HEK293 (cell line): ENCODE measurements around the gene NFATC3.

Experiments
- CTCF ChIA-PET: fragments of 350-600 bp; formaldehyde crosslinking; extraction: SDS; loops from one replicate; lab custom pipeline; 2021; ENCODE audit warnings: antibody characterized with exemption; lab: Yijun Ruan, JAX
- POLR2A ChIA-PET: fragments of 300-600 bp; formaldehyde crosslinking; extraction: SDS; loops from one replicate; lab custom pipeline; 2020; ENCODE audit warnings: antibody characterized with exemption, inconsistent platforms; lab: Yijun Ruan, JAX
- H3K27ac ChIP-seq: fragments of 200-500 bp; sonication (Bioruptor generic); 2 replicates; pipeline ENCODE4 v1.5.1; 2014; ENCODE audit warnings: low read depth, low read length, control low read depth, inconsistent platforms; ENCODE audit errors: extremely low read depth
- H3K36me3 ChIP-seq, 2 experiments: fragments of 200-500 bp in 1 of 2; sonication (Bioruptor generic) in 1 of 2; 1 replicate in 1 of 2; 2 replicates in 1 of 2; pipeline ENCODE4 v1.5.1; 2014 to 2017; ENCODE audit warnings: inconsistent platforms in 2 of 2, low read length in 2 of 2; ENCODE audit not compliant: control insufficient read depth in 2 of 2, insufficient read depth in 1 of 2
- H3K4me1 ChIP-seq: fragments of 200-500 bp; sonication (Bioruptor generic); 2 replicates; pipeline ENCODE4 v1.5.1; 2014; ENCODE audit warnings: mild to moderate bottlenecking, low read length, inconsistent platforms; ENCODE audit not compliant: control insufficient read depth, insufficient read depth
- H3K4me3 ChIP-seq: 2 replicates; pipeline ENCODE4 v1.5.1; 2011; ENCODE audit warnings: low read depth, mild to moderate bottlenecking, control low read depth, low read length, moderate library complexity
- H3K9me3 ChIP-seq: fragments of 200-500 bp; sonication (Bioruptor generic); 2 replicates; pipeline ENCODE4 v1.5.1; 2014; ENCODE audit warnings: low read depth, low read length, inconsistent platforms; ENCODE audit not compliant: control insufficient read depth, insufficient read depth
- CTCF ChIP-seq: fragments of 450-650 bp; formaldehyde crosslinking; IDR thresholded peaks from 2 replicates; pipeline ENCODE4 v1.5.1; 2016; ENCODE audit warnings: missing biosample characterization, missing genetic modification characterization
- ELK4 ChIP-seq: IDR thresholded peaks from 2 replicates; pipeline ENCODE4 v1.6.1; 2011; ENCODE audit warnings: mild to moderate bottlenecking, low read depth, low read length, borderline replicate concordance
- HOXD13 ChIP-seq: sonication (generic); formaldehyde crosslinking; IDR thresholded peaks from 2 replicates; pipeline ENCODE4 v1.8.0; 2022; ENCODE audit warnings: missing genetic modification reagents, borderline replicate concordance
- KLF16 ChIP-seq: fragments of 450-650 bp; formaldehyde crosslinking; IDR thresholded peaks from 2 replicates; pipeline ENCODE4 v1.5.1; 2017; ENCODE audit warnings: missing biosample characterization, missing genetic modification characterization
- KLF7 ChIP-seq: fragments of 450-650 bp; formaldehyde crosslinking; IDR thresholded peaks from 2 replicates; pipeline ENCODE4 v1.5.1; 2016; ENCODE audit warnings: missing biosample characterization, missing genetic modification characterization, borderline replicate concordance
- PRDM4 ChIP-seq: fragments of 450-650 bp; formaldehyde crosslinking; IDR thresholded peaks from 2 replicates; pipeline ENCODE4 v1.5.1; 2017; ENCODE audit warnings: missing biosample characterization, missing genetic modification characterization
- PRDM6 ChIP-seq: fragments of 450-650 bp; formaldehyde crosslinking; IDR thresholded peaks from 2 replicates; pipeline ENCODE4 v1.5.1; 2017; ENCODE audit warnings: missing biosample characterization, missing genetic modification characterization
- ZNF140 ChIP-seq: fragments of 450-650 bp; formaldehyde crosslinking; IDR thresholded peaks from 2 replicates; pipeline ENCODE4 v1.5.1; 2016; ENCODE audit warnings: missing biosample characterization, missing genetic modification characterization
- ZNF19 ChIP-seq: fragments of 450-650 bp; formaldehyde crosslinking; IDR thresholded peaks from 2 replicates; pipeline ENCODE4; 2016; ENCODE audit warnings: missing biosample characterization, missing genetic modification characterization, low read depth
- ZNF280C ChIP-seq: fragments of 450-650 bp; formaldehyde crosslinking; IDR thresholded peaks from 2 replicates; pipeline ENCODE4 v1.5.1; 2016; ENCODE audit warnings: missing biosample characterization, missing genetic modification characterization
- ZNF280D ChIP-seq: fragments of 450-650 bp; formaldehyde crosslinking; IDR thresholded peaks from 2 replicates; pipeline ENCODE4 v1.5.1; 2016; ENCODE audit warnings: missing biosample characterization, missing genetic modification characterization
- ZNF292 ChIP-seq: fragments of 450-650 bp; formaldehyde crosslinking; IDR thresholded peaks from 2 replicates; pipeline ENCODE4 v1.5.1; 2016; ENCODE audit warnings: low read depth, missing biosample characterization, missing genetic modification characterization, borderline replicate concordance
- ZNF629 ChIP-seq: fragments of 450-650 bp; formaldehyde crosslinking; IDR thresholded peaks from 2 replicates; pipeline ENCODE4 v1.5.1; 2017; ENCODE audit warnings: missing biosample characterization, missing genetic modification characterization
- ZNF639 ChIP-seq: fragments of 450-650 bp; formaldehyde crosslinking; IDR thresholded peaks from 2 replicates; pipeline ENCODE4 v1.5.1; 2016; ENCODE audit warnings: missing biosample characterization, missing genetic modification characterization
- ZNF658 ChIP-seq: fragments of 450-650 bp; formaldehyde crosslinking; IDR thresholded peaks from 2 replicates; pipeline ENCODE4; 2016; ENCODE audit warnings: missing biosample characterization, missing genetic modification characterization
- ZNF660 ChIP-seq: fragments of 450-650 bp; IDR thresholded peaks from 2 replicates; pipeline ENCODE4 v1.5.1; 2018; ENCODE audit warnings: missing biosample characterization, mild to moderate bottlenecking, missing genetic modification characterization
- ZNF704 ChIP-seq: fragments of 450-650 bp; formaldehyde crosslinking; IDR thresholded peaks from 2 replicates; pipeline ENCODE4 v1.5.1; 2016; ENCODE audit warnings: missing biosample characterization, missing genetic modification characterization
- ZNF776 ChIP-seq: fragments of 450-650 bp; formaldehyde crosslinking; IDR thresholded peaks from 2 replicates; pipeline ENCODE4 v1.5.0; 2017; ENCODE audit warnings: missing biosample characterization, missing genetic modification characterization, borderline replicate concordance
- ZNF837 ChIP-seq: fragments of 450-650 bp; formaldehyde crosslinking; IDR thresholded peaks from 2 replicates; pipeline ENCODE4 v1.5.1; 2016; ENCODE audit warnings: missing biosample characterization, missing genetic modification characterization

NFATC3 gene

GRCh38 chr16:68244903-68245853, 160.0 kb downstream of the NFATC3 start, which contains the start of gene PLA2G15:
TSS of gene PLA2G15 (plus strand) at chr16:68245373. CDS start at chr16:68245427, 54 bp downstream.
- peak within 1 kb of the TSS; percentile 84 for H3K4me3 ChIP-seq
- peaks cover 0 to 12% of the 10 kb centered on the region in 2 experiments; a peak in 2 of 3 replicates for H3K36me3 ChIP-seq
- ChIA-PET POLR2A (interaction anchor here (0.6 to 1.8 kb wide), 9 partner anchors 9 to 1942 kb away, joined by 3 to 8 read pairs (median 6); partner anchors contain the start of genes ESRP2, NFATC3, PRMT7 and SLC7A6), CTCF (interaction anchor here (1.1 to 3.6 kb wide), 4 partner anchors 16 to 83 kb away, joined by 4 to 14 read pairs (median 8); partner anchors contain the start of gene SLC7A6)
- H3K27ac ChIP-seq, result peak within 1 kb of the TSS; percentile 29; the same call in 1 of the 2 replicates
- no peaks in the 10 kb centered on the region for H3K9me3 ChIP-seq
- 0 out of 2 replicates have a peak, but pooled peaks cover 2% of the 10 kb centered on the region for H3K4me1 ChIP-seq
- TF ChIP-seq ZNF280D (tag by site-specific recombination) (no peak), ZNF837 (tag by site-specific recombination) (no peak), ZNF629 (tag by site-specific recombination) (peak; percentile 53), ZNF658 (tag by site-specific recombination) (no peak), ELK4 (no peak; the same call in 1 of the 2 replicates), KLF7 (tag by site-specific recombination) (peak; percentile 43; the same call in 1 of the 2 replicates), PRDM6 (tag by site-specific recombination) (no peak), PRDM4 (tag by site-specific recombination) (no peak; the same call in 1 of the 2 replicates), KLF16 (tag by site-specific recombination) (peak; percentile 98), ZNF704 (no peak), ZNF660 (no peak), ZNF140 (no peak), ZNF280C (no peak), ZNF292 (no peak), ZNF19 (tag by site-specific recombination) (no peak), ZNF639 (tag by site-specific recombination) (0 out of 2 replicates have a peak, but pooled peaks have one; percentile 18), CTCF (tag by site-specific recombination) (peak; percentile 29; the same call in 1 of the 2 replicates), ZNF776 (no peak), HOXD13 (CRISPR knock-in tag) (no peak)
